Type B pancreatic cell (in vitro differentiated cells): ENCODE data around the gene TTLL5. TPM values are rescaled to one million over a fixed set of nuclear protein-coding genes. Genes with fewer than 3 reads are reported as not detected.
"Not testable (repeated sequence)": the region's sequence is repeated elsewhere in the genome, so short reads cannot be mapped to it uniquely, and the experiment has no call there.

Source experiments
- DNase-seq: peaks from one replicate; pipeline ENCODE4 v3.0.0; 2021; ENCODE audit warnings: mixed read lengths; ENCODE audit not compliant: unreplicated experiment; ENCODE audit errors: extremely low spot score
- H3K27ac Mint-ChIP-seq: 2 replicates; pipeline ENCODE4 v1.8.0; 2021; ENCODE audit warnings: mild to moderate bottlenecking, mixed read lengths
- H3K27me3 Mint-ChIP-seq: 2 replicates; pipeline ENCODE4 v1.8.0; 2021; ENCODE audit warnings: mixed read lengths
- H3K36me3 Mint-ChIP-seq: 2 replicates; pipeline ENCODE4 v1.8.0; 2021; ENCODE audit warnings: mixed read lengths
- H3K4me1 Mint-ChIP-seq: one replicate; pipeline ENCODE4 v1.8.0; 2021; ENCODE audit warnings: mixed read lengths; ENCODE audit not compliant: unreplicated experiment
- H3K4me3 Mint-ChIP-seq: 2 replicates; pipeline ENCODE4 v1.8.0; 2021; ENCODE audit warnings: mild to moderate bottlenecking, mixed read lengths
- H3K9me3 Mint-ChIP-seq: 2 replicates; pipeline ENCODE4 v1.8.0; 2021; ENCODE audit warnings: mixed read lengths
- CTCF ChIP-seq: fragments of 200-600 bp; sonication (generic); conservative IDR thresholded peaks from 2 replicates; pipeline ENCODE4 v1.5.0; 2021; ENCODE audit warnings: antibody characterized with exemption, mild to moderate bottlenecking
- total RNA-seq: library from RNA; stranded (reverse); gene quantifications from 2 replicates; pipeline ENCODE4 v1.2.1, GENCODE V29; 2021; ENCODE audit warnings: low replicate concordance

The TTLL5 gene
- total RNA-seq, 1 donor from 2014 or later: 44.7 TPM

- peaks cover 5% of the 10 kb centered on the region for H3K9me3 Mint-ChIP-seq
- no peak overlapping the region for H3K4me3 Mint-ChIP-seq
- H3K27me3 Mint-ChIP-seq: no peaks in the 10 kb centered on the region
- H3K4me1 Mint-ChIP-seq: peaks cover 53% of the 10 kb centered on the region
- H3K27ac Mint-ChIP-seq: peak overlapping the region; percentile 6
- TF ChIP-seq CTCF: no peak
- peaks cover 13% of the 10 kb centered on the region for H3K36me3 Mint-ChIP-seq
- DNase-seq: no peak
Measured at GRCh38 chr14:75913183-75913582, 252.1 kb downstream of the TTLL5 start.

GRCh38 chr14:75915045-75915444, 254.0 kb downstream of the TTLL5 start:
- no peaks in the 10 kb centered on the region for H3K27me3 Mint-ChIP-seq
- H3K4me3 Mint-ChIP-seq: peak overlapping the region; percentile 6
- H3K27ac Mint-ChIP-seq: peak overlapping the region; percentile 60
- no peak for DNase-seq
- H3K9me3 Mint-ChIP-seq: peaks cover 5% of the 10 kb centered on the region
- H3K36me3 Mint-ChIP-seq: peaks cover 10% of the 10 kb centered on the region
- TF ChIP-seq CTCF: no peak
- peaks cover 43% of the 10 kb centered on the region for H3K4me1 Mint-ChIP-seq

GRCh38 chr14:75917322-75917945, 256.4 kb downstream of the TTLL5 start:
- Mint-ChIP-seq H3K4me3 (no peak overlapping the region), H3K9me3 (peaks cover 5% of the 10 kb centered on the region), H3K27ac (no peak overlapping the region), H3K27me3 (no peaks in the 10 kb centered on the region), H3K4me1 (peaks cover 25% of the 10 kb centered on the region), H3K36me3 (peaks cover 19% of the 10 kb centered on the region)
- no peak for DNase-seq
- TF ChIP-seq CTCF: no peak

GRCh38 chr14:75917946-75918335, 256.9 kb downstream of the TTLL5 start:
- no peaks in the 10 kb centered on the region for H3K27me3 Mint-ChIP-seq
- DNase-seq: no peak
- H3K4me3 Mint-ChIP-seq: no peak overlapping the region
- peaks cover 25% of the 10 kb centered on the region for H3K4me1 Mint-ChIP-seq
- H3K9me3 Mint-ChIP-seq: peaks cover 5% of the 10 kb centered on the region
- no peak for TF ChIP-seq CTCF
- peaks cover 19% of the 10 kb centered on the region for H3K36me3 Mint-ChIP-seq
- H3K27ac Mint-ChIP-seq: no peak overlapping the region

- H3K27me3 Mint-ChIP-seq, H3K27ac Mint-ChIP-seq, H3K9me3 Mint-ChIP-seq, H3K4me3 Mint-ChIP-seq, DNase-seq: not testable (repeated sequence)
- Mint-ChIP-seq H3K36me3 (peaks cover 26% of the 10 kb centered on the region), H3K4me1 (peaks cover 19% of the 10 kb centered on the region)
Measured at GRCh38 chr14:75920421-75920820, 259.4 kb downstream of the TTLL5 start.

GRCh38 chr14:75925141-75925840, 264.2 kb downstream of the TTLL5 start:
- not testable (repeated sequence) for H3K9me3 Mint-ChIP-seq, H3K4me3 Mint-ChIP-seq, H3K27ac Mint-ChIP-seq, DNase-seq, H3K27me3 Mint-ChIP-seq
- Mint-ChIP-seq H3K4me1 (peaks cover 16% of the 10 kb centered on the region), H3K36me3 (peaks cover 27% of the 10 kb centered on the region)
